Measurements from ENCODE around the gene ADAM19.

DNA sequence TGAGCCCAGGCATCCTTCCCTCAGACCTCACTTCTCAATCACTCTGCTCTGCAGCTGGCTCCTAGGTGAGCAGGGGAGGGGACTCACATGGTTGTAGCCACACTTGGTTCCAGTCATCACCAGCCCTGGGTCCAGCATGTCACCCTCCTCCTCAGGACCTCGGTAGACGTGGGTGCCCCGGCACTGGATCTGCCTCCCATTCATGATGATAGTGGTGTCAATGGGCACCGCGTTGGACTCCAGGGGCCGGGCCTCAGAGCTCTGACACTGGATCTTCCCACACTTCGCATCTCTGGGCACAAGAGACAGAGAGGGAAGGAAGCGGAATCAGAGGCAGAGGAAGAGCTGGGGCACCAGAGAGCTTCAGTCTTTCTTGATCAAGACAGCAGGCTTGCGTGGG lies 82.7 kb downstream of the ADAM19 start:
- TF ChIP-seq, protein P1, sequence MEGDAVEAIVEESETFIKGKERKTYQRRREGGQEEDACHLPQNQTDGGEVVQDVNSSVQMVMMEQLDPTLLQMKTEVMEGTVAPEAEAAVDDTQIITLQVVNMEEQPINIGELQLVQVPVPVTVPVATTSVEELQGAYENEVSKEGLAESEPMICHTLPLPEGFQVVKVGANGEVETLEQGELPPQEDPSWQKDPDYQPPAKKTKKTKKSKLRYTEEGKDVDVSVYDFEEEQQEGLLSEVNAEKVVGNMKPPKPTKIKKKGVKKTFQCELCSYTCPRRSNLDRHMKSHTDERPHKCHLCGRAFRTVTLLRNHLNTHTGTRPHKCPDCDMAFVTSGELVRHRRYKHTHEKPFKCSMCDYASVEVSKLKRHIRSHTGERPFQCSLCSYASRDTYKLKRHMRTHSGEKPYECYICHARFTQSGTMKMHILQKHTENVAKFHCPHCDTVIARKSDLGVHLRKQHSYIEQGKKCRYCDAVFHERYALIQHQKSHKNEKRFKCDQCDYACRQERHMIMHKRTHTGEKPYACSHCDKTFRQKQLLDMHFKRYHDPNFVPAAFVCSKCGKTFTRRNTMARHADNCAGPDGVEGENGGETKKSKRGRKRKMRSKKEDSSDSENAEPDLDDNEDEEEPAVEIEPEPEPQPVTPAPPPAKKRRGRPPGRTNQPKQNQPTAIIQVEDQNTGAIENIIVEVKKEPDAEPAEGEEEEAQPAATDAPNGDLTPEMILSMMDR (IDR thresholded peaks at IDR 0.05; ENCODE audit: borderline replicate concordance, extremely low read depth, low read length, poor library complexity, severe bottlenecking), result no peak
- TF ChIP-seq EZH2 (IDR thresholded peaks at IDR 0.05; ENCODE audit: borderline replicate concordance, low read depth, low read length, severe bottlenecking), result no peak

All from DND-41 (cell line).